GM23338 (cell line): ENCODE results near the gene ATG9B. TPM values are rescaled to one million over a fixed set of nuclear protein-coding genes. Genes with fewer than 3 reads are reported as not detected.

ENCODE experiments used
- ATAC-seq: fragments of 200-7000 bp; cut with Tn5 transposase; 3 replicates; pipeline ENCODE4 v1.9.1; 2020
- DNase-seq: peaks from one replicate; pipeline ENCODE4 v3.0.0-alpha.2; 2015; ENCODE audit warnings: low spot score
- H2AFZ ChIP-seq: fragments of 200-600 bp; sonication (generic); 2 replicates; pipeline ENCODE4 v1.8.0; 2016; ENCODE audit warnings: antibody characterized with exemption, mild to moderate bottlenecking, moderate library complexity
- H3F3A ChIP-seq: fragments of 200-600 bp; sonication (generic); replicated peaks from 2 replicates; pipeline ENCODE4 v1.8.0; 2017; ENCODE audit warnings: antibody characterized with exemption, mixed run types, low read depth
- H3K27ac ChIP-seq: fragments of 200-600 bp; sonication (generic); 2 replicates; pipeline ENCODE4 v1.6.1; 2016; ENCODE audit warnings: low read depth
- H3K27me3 ChIP-seq: fragments of 200-600 bp; sonication (generic); 2 replicates; pipeline ENCODE4 v1.8.0; 2016; ENCODE audit warnings: mild to moderate bottlenecking, mixed run types, moderate library complexity; ENCODE audit not compliant: insufficient read depth
- H3K36me3 ChIP-seq: fragments of 200-600 bp; sonication (generic); 2 replicates; pipeline ENCODE4 v1.8.0; 2016; ENCODE audit warnings: mild to moderate bottlenecking; ENCODE audit not compliant: insufficient read depth
- H3K4me1 ChIP-seq: fragments of 200-600 bp; sonication (generic); 2 replicates; pipeline ENCODE4 v1.8.0; 2016; ENCODE audit warnings: mild to moderate bottlenecking, moderate library complexity; ENCODE audit not compliant: insufficient read depth
- H3K4me2 ChIP-seq: fragments of 200-600 bp; sonication (generic); 2 replicates; pipeline ENCODE4 v1.7.1; 2017; ENCODE audit warnings: mixed run types
- H3K4me3 ChIP-seq: fragments of 200-600 bp; sonication (generic); 2 replicates; pipeline ENCODE4 v1.6.1; 2016; ENCODE audit warnings: mixed run types
- H3K79me2 ChIP-seq: fragments of 200-600 bp; sonication (generic); replicated peaks from 2 replicates; pipeline ENCODE4 v1.8.0; 2017; ENCODE audit warnings: mild to moderate bottlenecking; ENCODE audit not compliant: insufficient read depth
- H3K9me2 ChIP-seq: fragments of 200-600 bp; sonication (generic); 2 replicates; pipeline ENCODE4 v1.8.0; 2017; ENCODE audit not compliant: insufficient read depth
- H4K20me1 ChIP-seq: fragments of 200-600 bp; sonication (generic); replicated peaks from 2 replicates; pipeline ENCODE4 v1.8.0; 2017; ENCODE audit warnings: mild to moderate bottlenecking; ENCODE audit not compliant: insufficient read depth
- H3K27ac Mint-ChIP-seq: 2 replicates; pipeline ENCODE4 v1.8.0; 2020; ENCODE audit warnings: inconsistent platforms, mild to moderate bottlenecking, moderate library complexity, mixed read lengths
- H3K27me3 Mint-ChIP-seq: 3 replicates; pipeline ENCODE4 v1.8.0; 2022; ENCODE audit warnings: low read depth, mild to moderate bottlenecking, moderate library complexity, mixed read lengths, inconsistent platforms; ENCODE audit not compliant: insufficient read depth, poor library complexity
- H3K36me3 Mint-ChIP-seq: 3 replicates; pipeline ENCODE4 v1.8.0; 2021; ENCODE audit warnings: low read depth, mild to moderate bottlenecking, inconsistent platforms, moderate library complexity, mixed read lengths
- H3K4me1 Mint-ChIP-seq: 3 replicates; pipeline ENCODE4 v1.8.0; 2020; ENCODE audit warnings: mild to moderate bottlenecking, inconsistent platforms, mixed read lengths
- H3K4me3 Mint-ChIP-seq: 3 replicates; pipeline ENCODE4 v1.8.0; 2021; ENCODE audit warnings: moderate library complexity, mild to moderate bottlenecking, inconsistent platforms, mixed read lengths
- H3K9me3 Mint-ChIP-seq: 3 replicates; pipeline ENCODE4 v1.8.0; 2020; ENCODE audit warnings: moderate library complexity, mild to moderate bottlenecking, inconsistent platforms, mixed read lengths
- CTCF ChIP-seq, 2 experiments: fragments of 200-600 bp in 1 of 2; sonication (generic) in 1 of 2; conservative IDR thresholded peaks; 2 replicates each; pipeline versions ENCODE4 v1.5.1 to v1.6.1; 2016 to 2017; ENCODE audit warnings: antibody characterized with exemption in 2 of 2, low read depth in 2 of 2, mild to moderate bottlenecking in 2 of 2, moderate library complexity in 1 of 2
- ETS1 ChIP-seq: IDR thresholded peaks from 2 replicates; pipeline ENCODE4 v1.6.1; 2016; ENCODE audit warnings: antibody characterized with exemption
- EZH2 ChIP-seq: fragments of 200-600 bp; sonication (generic); IDR thresholded peaks from one replicate; pipeline ENCODE4 v1.8.0; 2017; ENCODE audit warnings: antibody characterized with exemption, mild to moderate bottlenecking, low read depth; ENCODE audit not compliant: unreplicated experiment
- EZH2phosphoT487 ChIP-seq: fragments of 200-600 bp; sonication (generic); IDR thresholded peaks from one replicate; pipeline ENCODE4 v1.8.1; 2018; ENCODE audit warnings: antibody characterized with exemption; ENCODE audit not compliant: unreplicated experiment
- JUNB ChIP-seq: IDR thresholded peaks from one replicate; pipeline ENCODE4 v1.6.1; 2016; ENCODE audit warnings: antibody characterized with exemption; ENCODE audit not compliant: unreplicated experiment
- NANOG ChIP-seq: IDR thresholded peaks from 2 replicates; pipeline ENCODE4 v1.6.1; 2016; ENCODE audit warnings: antibody characterized with exemption, borderline replicate concordance
- POLR2AphosphoS5 ChIP-seq: IDR thresholded peaks from 2 replicates; pipeline ENCODE4 v1.6.1; 2016; ENCODE audit warnings: antibody characterized with exemption, low read depth
- STAT1 ChIP-seq: IDR thresholded peaks from one replicate; pipeline ENCODE4 v1.6.1; 2016; ENCODE audit warnings: antibody characterized with exemption; ENCODE audit not compliant: unreplicated experiment
- ZNF331 ChIP-seq: fragments of 250-450 bp; sonication (Bioruptor Pico); IDR thresholded peaks from 2 replicates; pipeline ENCODE4 v1.5.0; 2020; ENCODE audit warnings: low read depth, mild to moderate bottlenecking, moderate library complexity
- ZNF462 ChIP-seq: fragments of 250-450 bp; sonication (Bioruptor Pico); IDR thresholded peaks from 2 replicates; pipeline ENCODE4 v1.5.0; 2020; ENCODE audit warnings: mild to moderate bottlenecking, moderate library complexity
- polyA plus RNA-seq: library from polyadenylated mRNA; unstranded; fragments of >200 nt; fragmentation: Nextera tagmentation; extraction: Ambion mirVana; gene quantifications from 2 replicates; pipeline ENCODE4 v1.2.1, GENCODE V29; 2016
- total RNA-seq: library from RNA; depleted of rRNA; stranded (reverse); fragments of >200 nt; shearing (Covaris generic); gene quantifications from 2 replicates; pipeline ENCODE4 v1.2.3, GENCODE V29; 2014

ATG9B gene
- total and polyA plus RNA-seq, 2 experiments from 2014 or later = 1.2 to 3.4 TPM

- TF ChIP-seq EZH2phosphoT487 (no peak), EZH2 (no peak), CTCF (conservative IDR thresholded peaks at IDR 0.05; ENCODE audit: low read depth in 2 of 2) (no peak), JUNB (no peak), STAT1 (no peak)
Measured at GRCh38 chr7:151016505-151016904, 7.8 kb downstream of the ATG9B start (continued).

- Histone ChIP-seq H3K4me3 (no peak overlapping the region), H4K20me1 (no peaks in the 10 kb centered on the region), H3K4me2 (no peak overlapping the region), H3F3A (peaks cover 9% of the 10 kb centered on the region; the same call in 1 of the 2 replicates), H3K4me1 (peaks cover 20% of the 10 kb centered on the region), H3K79me2 (no peaks in the 10 kb centered on the region), H3K36me3 (no peaks in the 10 kb centered on the region; the same call in 1 of the 2 replicates), H3K27ac (no peak overlapping the region), H3K9me2 (no peaks in the 10 kb centered on the region), H3K27me3 (peaks cover 59% of the 10 kb centered on the region), H2AFZ (no peak overlapping the region)
- peaks cover 40% of the 10 kb centered on the region for H3K4me1 Mint-ChIP-seq
- peaks cover 65% of the 10 kb centered on the region for H3K27me3 Mint-ChIP-seq
- DNase-seq = no peak
- no peak for ATAC-seq
- H3K9me3 Mint-ChIP-seq = peaks cover 4% of the 10 kb centered on the region; the same call in 2 of the 3 replicates
- peaks cover 11% of the 10 kb centered on the region for H3K36me3 Mint-ChIP-seq
- H3K27ac Mint-ChIP-seq = no peak overlapping the region
- H3K4me3 Mint-ChIP-seq = no peak overlapping the region
- no peak for TF ChIP-seq ZNF331 (CRISPR knock-in tag)
- TF ChIP-seq ZNF462 (CRISPR knock-in tag) = no peak
- TF ChIP-seq POLR2AphosphoS5 = no peak
- no peak for TF ChIP-seq ETS1
- no peak for TF ChIP-seq EZH2
- TF ChIP-seq JUNB = no peak
- TF ChIP-seq STAT1 = no peak
- TF ChIP-seq CTCF (conservative IDR thresholded peaks at IDR 0.05; ENCODE audit: low read depth in 2 of 2) = no peak
- TF ChIP-seq NANOG = no peak
Measured at GRCh38 chr7:151015967-151016366, 8.3 kb downstream of the ATG9B start.
